Measurements from ENCODE around the gene CD14. TPM values are rescaled to one million over a fixed set of nuclear protein-coding genes. Genes with fewer than 3 reads are reported as not detected.

CD14 gene
- total and polyA plus RNA-seq, 2 donors (not counting 3 experiments of a cell fraction or from before 2014, with no cell fraction given): 0.33 to 3.7 TPM

- H3K4me1 ChIP-seq (ENCODE audit: control insufficient read depth, extremely low read depth, insufficient read depth, low read length): peaks cover 19% of the 10 kb centered on the region
- intact Hi-C loops (cut with micrococcal nuclease): no loop called here
- H3K9me3 ChIP-seq (replicated peaks; ENCODE audit: control insufficient read depth, insufficient read depth, low read length): no peaks in the 10 kb centered on the region
- no peak for DNase-seq (ENCODE audit: low read depth, low spot score)
- no peak overlapping the region for H2AFZ ChIP-seq (ENCODE audit: low read depth, low read length)
- no peaks in the 10 kb centered on the region for H4K20me1 ChIP-seq (replicated peaks; ENCODE audit: control insufficient read depth, extremely low read depth, insufficient read depth, low read length)
- ChIA-PET CTCF (interaction anchor here (1.0 to 1.4 kb wide), 3 partner anchors 48 to 279 kb away, joined by 3 to 5 read pairs (median 3); partner anchors contain the start of genes EIF4EBP3, HARS1 and HARS2), POLR2A (interaction anchor here (0.6 kb wide), 1 partner anchor 369 kb away, joined by 3 read pairs; no protein-coding TSS in a partner anchor)
- H3K9me1 ChIP-seq (replicated peaks; ENCODE audit: control insufficient read depth, extremely low read depth, insufficient read depth, low read length): no peaks in the 10 kb centered on the region
- H3K27ac ChIP-seq (ENCODE audit: insufficient read depth, low read depth, low read length): no peak overlapping the region
- H3K4me2 ChIP-seq (ENCODE audit: insufficient read depth, low read length): no peak overlapping the region
- H3K9ac ChIP-seq (replicated peaks; ENCODE audit: extremely low read depth, insufficient read depth, low read length): no peak overlapping the region
- H3K36me3 ChIP-seq (ENCODE audit: control insufficient read depth in 2 of 2, extremely low read depth in 1 of 2, insufficient read depth in 2 of 2, low read length in 2 of 2): peaks cover 4 to 18% of the 10 kb centered on the region in 2 experiments
- TF ChIP-seq MYC (IDR thresholded peaks at IDR 0.05; ENCODE audit: low read depth, low read length) (no peak), CTCF (IDR thresholded peaks at IDR 0.05; ENCODE audit: extremely low read depth in 1 of 2, insufficient read depth in 1 of 2, low read depth in 1 of 2, low read length in 2 of 2) (no peak), FOS (IDR thresholded peaks at IDR 0.05; ENCODE audit: borderline replicate concordance, insufficient read depth, low read length) (no peak), JUN (IDR thresholded peaks at IDR 0.05; ENCODE audit: borderline replicate concordance, insufficient read depth, insufficient read length, low read depth) (no peak), POLR2A (IDR thresholded peaks at IDR 0.05; ENCODE audit: low read depth, low read length) (no peak), GATA2 (IDR thresholded peaks at IDR 0.05; ENCODE audit: insufficient read depth, insufficient read length, low read depth, low read length) (no peak), EZH2 (IDR thresholded peaks at IDR 0.05; ENCODE audit: borderline replicate concordance, low read depth, low read length, severe bottlenecking) (no peak), POLR2AphosphoS5 (IDR thresholded peaks at IDR 0.05; ENCODE audit: insufficient read depth, low read depth, low read length) (no peak), MAX (IDR thresholded peaks at IDR 0.05; ENCODE audit: insufficient read depth, insufficient read length) (no peak)
- BruUV-seq (replicated peaks): no TSS peak
- H3K79me2 ChIP-seq (ENCODE audit: control insufficient read depth, insufficient read depth, low read length): peaks cover 17% of the 10 kb centered on the region
- no peaks in the 10 kb centered on the region for H3K27me3 ChIP-seq (ENCODE audit: control insufficient read depth in 2 of 2, insufficient read depth in 2 of 2, low read length in 2 of 2)
- FAIRE-seq: no peak
- H3K4me3 ChIP-seq (replicated peaks in 1 of 3; ENCODE audit: insufficient read depth in 1 of 3, low read depth in 1 of 3, low read length in 3 of 3): no peak overlapping the region
- dilution Hi-C loops (cut with MboI; ENCODE audit: extremely low pct_ligation_motif_present, low sequenced_read_pairs): no loop called here
Observed at GRCh38 chr5:140642718-140643117, 9.7 kb upstream of the CD14 start.

Data from endothelial cell of umbilical vein (primary cell).